ENCODE results near the gene PINK1. TPM values are rescaled to one million over a fixed set of nuclear protein-coding genes. Genes with fewer than 3 reads are reported as not detected.

PINK1 gene
- total and polyA plus RNA-seq, 2 of the 13 experiments (the other 11 are each of a cell fraction or from before 2014, with no cell fraction given), result 15.3 to 16.1 TPM

GRCh38 chr1:20633190-20634064 is at the start of gene PINK1 (continued):
- TF ChIP-seq ZFY (CRISPR knock-in tag; IDR thresholded peaks at IDR 0.05) (peak; percentile 91), ZBTB25 (CRISPR knock-in tag; IDR thresholded peaks at IDR 0.05) (no peak; the same call in 1 of the 2 replicates), E2F1 (CRISPR knock-in tag; IDR thresholded peaks at IDR 0.05) (no peak), ETV5 (CRISPR knock-in tag; IDR thresholded peaks at IDR 0.05; ENCODE audit: borderline replicate concordance) (peak; percentile 14; the same call in 1 of the 2 replicates), ZNF704 (CRISPR knock-in tag; IDR thresholded peaks at IDR 0.05; ENCODE audit: borderline replicate concordance) (no peak), ISL2 (CRISPR knock-in tag; IDR thresholded peaks at IDR 0.05) (peak; percentile 16; the same call in 1 of the 2 replicates), SIN3A (IDR thresholded peaks at IDR 0.05; ENCODE audit: borderline replicate concordance, low read depth, low read length) (0 out of 2 replicates have a peak, but pooled peaks have one; percentile 37), ETV6 (CRISPR knock-in tag; conservative IDR thresholded peaks at IDR 0.05) (0 out of 2 replicates have a peak, but pooled peaks have one; percentile 6), ZNF841 (CRISPR knock-in tag; IDR thresholded peaks at IDR 0.05; ENCODE audit: borderline replicate concordance) (no peak), ZNF644 (CRISPR knock-in tag; IDR thresholded peaks at IDR 0.05; ENCODE audit: low read depth) (0 out of 2 replicates have a peak, but pooled peaks have one; percentile 39), JUN (CRISPR knock-in tag; IDR thresholded peaks at IDR 0.05) (no peak), KAT8 (CRISPR knock-in tag; IDR thresholded peaks at IDR 0.05) (peak; percentile 59)
- TF ChIP-seq, protein P1, sequence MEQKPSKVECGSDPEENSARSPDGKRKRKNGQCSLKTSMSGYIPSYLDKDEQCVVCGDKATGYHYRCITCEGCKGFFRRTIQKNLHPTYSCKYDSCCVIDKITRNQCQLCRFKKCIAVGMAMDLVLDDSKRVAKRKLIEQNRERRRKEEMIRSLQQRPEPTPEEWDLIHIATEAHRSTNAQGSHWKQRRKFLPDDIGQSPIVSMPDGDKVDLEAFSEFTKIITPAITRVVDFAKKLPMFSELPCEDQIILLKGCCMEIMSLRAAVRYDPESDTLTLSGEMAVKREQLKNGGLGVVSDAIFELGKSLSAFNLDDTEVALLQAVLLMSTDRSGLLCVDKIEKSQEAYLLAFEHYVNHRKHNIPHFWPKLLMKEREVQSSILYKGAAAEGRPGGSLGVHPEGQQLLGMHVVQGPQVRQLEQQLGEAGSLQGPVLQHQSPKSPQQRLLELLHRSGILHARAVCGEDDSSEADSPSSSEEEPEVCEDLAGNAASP (CRISPR knock-in tag; IDR thresholded peaks at IDR 0.05; ENCODE audit: borderline replicate concordance), result peak; percentile 80; the same call in 1 of the 2 replicates
- TF ChIP-seq, protein P2, sequence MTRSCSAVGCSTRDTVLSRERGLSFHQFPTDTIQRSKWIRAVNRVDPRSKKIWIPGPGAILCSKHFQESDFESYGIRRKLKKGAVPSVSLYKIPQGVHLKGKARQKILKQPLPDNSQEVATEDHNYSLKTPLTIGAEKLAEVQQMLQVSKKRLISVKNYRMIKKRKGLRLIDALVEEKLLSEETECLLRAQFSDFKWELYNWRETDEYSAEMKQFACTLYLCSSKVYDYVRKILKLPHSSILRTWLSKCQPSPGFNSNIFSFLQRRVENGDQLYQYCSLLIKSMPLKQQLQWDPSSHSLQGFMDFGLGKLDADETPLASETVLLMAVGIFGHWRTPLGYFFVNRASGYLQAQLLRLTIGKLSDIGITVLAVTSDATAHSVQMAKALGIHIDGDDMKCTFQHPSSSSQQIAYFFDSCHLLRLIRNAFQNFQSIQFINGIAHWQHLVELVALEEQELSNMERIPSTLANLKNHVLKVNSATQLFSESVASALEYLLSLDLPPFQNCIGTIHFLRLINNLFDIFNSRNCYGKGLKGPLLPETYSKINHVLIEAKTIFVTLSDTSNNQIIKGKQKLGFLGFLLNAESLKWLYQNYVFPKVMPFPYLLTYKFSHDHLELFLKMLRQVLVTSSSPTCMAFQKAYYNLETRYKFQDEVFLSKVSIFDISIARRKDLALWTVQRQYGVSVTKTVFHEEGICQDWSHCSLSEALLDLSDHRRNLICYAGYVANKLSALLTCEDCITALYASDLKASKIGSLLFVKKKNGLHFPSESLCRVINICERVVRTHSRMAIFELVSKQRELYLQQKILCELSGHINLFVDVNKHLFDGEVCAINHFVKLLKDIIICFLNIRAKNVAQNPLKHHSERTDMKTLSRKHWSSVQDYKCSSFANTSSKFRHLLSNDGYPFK (CRISPR knock-in tag; IDR thresholded peaks at IDR 0.05; ENCODE audit: borderline replicate concordance), result no peak
- TF ChIP-seq, protein P3, sequence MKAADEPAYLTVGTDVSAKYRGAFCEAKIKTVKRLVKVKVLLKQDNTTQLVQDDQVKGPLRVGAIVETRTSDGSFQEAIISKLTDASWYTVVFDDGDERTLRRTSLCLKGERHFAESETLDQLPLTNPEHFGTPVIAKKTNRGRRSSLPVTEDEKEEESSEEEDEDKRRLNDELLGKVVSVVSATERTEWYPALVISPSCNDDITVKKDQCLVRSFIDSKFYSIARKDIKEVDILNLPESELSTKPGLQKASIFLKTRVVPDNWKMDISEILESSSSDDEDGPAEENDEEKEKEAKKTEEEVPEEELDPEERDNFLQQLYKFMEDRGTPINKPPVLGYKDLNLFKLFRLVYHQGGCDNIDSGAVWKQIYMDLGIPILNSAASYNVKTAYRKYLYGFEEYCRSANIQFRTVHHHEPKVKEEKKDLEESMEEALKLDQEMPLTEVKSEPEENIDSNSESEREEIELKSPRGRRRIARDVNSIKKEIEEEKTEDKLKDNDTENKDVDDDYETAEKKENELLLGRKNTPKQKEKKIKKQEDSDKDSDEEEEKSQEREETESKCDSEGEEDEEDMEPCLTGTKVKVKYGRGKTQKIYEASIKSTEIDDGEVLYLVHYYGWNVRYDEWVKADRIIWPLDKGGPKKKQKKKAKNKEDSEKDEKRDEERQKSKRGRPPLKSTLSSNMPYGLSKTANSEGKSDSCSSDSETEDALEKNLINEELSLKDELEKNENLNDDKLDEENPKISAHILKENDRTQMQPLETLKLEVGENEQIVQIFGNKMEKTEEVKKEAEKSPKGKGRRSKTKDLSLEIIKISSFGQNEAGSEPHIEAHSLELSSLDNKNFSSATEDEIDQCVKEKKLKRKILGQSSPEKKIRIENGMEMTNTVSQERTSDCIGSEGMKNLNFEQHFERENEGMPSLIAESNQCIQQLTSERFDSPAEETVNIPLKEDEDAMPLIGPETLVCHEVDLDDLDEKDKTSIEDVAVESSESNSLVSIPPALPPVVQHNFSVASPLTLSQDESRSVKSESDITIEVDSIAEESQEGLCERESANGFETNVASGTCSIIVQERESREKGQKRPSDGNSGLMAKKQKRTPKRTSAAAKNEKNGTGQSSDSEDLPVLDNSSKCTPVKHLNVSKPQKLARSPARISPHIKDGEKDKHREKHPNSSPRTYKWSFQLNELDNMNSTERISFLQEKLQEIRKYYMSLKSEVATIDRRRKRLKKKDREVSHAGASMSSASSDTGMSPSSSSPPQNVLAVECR (CRISPR knock-in tag; IDR thresholded peaks at IDR 0.05; ENCODE audit: borderline replicate concordance), result peak; percentile 58; the same call in 1 of the 2 replicates

All from HepG2 (cell line).